Measurements from ENCODE around the gene MEIOSIN. TPM values are rescaled to one million over a fixed set of nuclear protein-coding genes. Genes with fewer than 3 reads are reported as not detected.

The MEIOSIN gene
- total RNA-seq, 2 donors from 2014 or later, result 0.78 to 0.90 TPM

DNA sequence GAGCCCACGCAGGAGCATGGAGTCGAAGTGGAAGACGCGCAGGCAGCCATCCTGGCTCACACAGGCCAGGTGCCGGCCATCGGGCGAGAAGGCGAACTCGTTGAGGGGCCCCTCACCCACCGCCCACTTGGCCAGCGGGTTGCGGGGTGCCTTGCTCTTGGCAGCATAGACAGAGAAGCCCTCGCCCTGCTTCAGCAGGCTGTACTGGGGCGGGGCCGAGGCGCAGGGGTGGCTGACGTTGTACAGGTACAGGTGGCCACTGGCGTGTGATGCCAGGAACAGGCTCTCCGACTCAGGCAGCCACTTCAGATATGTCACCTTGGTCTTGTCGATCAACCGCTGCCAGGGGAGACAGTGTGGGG lies 53.3 kb downstream of the MEIOSIN start:
- Histone ChIP-seq H3K4me3 (no peak overlapping the region), H3K27ac (peak overlapping the region; percentile 93 to 95), H3K27me3 (no peaks in the 10 kb centered on the region), H3K36me3 (peaks cover 45% of the 10 kb centered on the region), H3K4me1 (peaks cover 0 to 74% of the 10 kb centered on the region in 2 donors), H3K9me3 (no peaks in the 10 kb centered on the region)
- DNase-seq (ENCODE audit: low spot score), result no peak
- TF ChIP-seq, protein P1, sequence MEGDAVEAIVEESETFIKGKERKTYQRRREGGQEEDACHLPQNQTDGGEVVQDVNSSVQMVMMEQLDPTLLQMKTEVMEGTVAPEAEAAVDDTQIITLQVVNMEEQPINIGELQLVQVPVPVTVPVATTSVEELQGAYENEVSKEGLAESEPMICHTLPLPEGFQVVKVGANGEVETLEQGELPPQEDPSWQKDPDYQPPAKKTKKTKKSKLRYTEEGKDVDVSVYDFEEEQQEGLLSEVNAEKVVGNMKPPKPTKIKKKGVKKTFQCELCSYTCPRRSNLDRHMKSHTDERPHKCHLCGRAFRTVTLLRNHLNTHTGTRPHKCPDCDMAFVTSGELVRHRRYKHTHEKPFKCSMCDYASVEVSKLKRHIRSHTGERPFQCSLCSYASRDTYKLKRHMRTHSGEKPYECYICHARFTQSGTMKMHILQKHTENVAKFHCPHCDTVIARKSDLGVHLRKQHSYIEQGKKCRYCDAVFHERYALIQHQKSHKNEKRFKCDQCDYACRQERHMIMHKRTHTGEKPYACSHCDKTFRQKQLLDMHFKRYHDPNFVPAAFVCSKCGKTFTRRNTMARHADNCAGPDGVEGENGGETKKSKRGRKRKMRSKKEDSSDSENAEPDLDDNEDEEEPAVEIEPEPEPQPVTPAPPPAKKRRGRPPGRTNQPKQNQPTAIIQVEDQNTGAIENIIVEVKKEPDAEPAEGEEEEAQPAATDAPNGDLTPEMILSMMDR (IDR thresholded peaks at IDR 0.05), result no peak

DNA sequence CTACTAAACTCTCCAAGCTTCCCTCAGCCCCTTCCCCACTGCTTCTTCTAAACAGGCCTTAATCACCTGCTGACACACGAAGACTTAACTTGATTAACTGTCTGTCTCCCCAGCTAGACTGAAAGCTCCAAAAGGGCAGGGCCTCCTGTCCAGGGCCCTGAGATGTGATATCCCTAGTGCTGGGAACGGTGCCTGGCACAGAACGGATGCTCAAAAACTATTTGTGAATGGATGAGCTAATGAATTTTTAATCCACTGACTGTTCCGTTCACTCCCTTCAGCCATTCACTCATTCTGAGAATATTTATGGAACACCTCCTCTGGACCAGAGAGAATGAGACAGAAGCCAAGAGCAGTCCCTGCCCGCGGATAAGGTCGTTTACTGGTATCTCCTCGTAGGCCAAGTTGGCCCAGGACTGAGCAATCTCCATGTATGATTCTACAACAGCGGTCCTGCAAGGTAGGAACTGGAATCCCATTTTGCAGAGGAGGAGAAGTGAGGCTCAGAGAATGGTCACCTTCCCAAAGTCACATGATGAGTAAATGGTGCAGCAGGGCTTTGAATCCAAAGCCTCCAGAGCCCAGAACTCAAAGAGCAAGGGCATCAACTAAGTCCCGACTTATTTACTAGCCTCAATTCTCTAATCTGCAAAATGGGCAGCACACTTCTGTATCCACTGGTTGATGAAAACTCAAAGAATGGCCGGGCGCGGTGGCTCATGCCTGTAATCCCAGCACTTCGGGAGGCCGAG lies 56.0 kb downstream of the MEIOSIN start:
- DNase-seq (ENCODE audit: low spot score), result no peak
- no peaks in the 10 kb centered on the region for H3K9me3 ChIP-seq
- peaks cover 0 to 60% of the 10 kb centered on the region in 2 donors for H3K4me1 ChIP-seq
- TF ChIP-seq, protein P1 (IDR thresholded peaks at IDR 0.05), result no peak
- H3K36me3 ChIP-seq, result peaks cover 45% of the 10 kb centered on the region
- H3K27ac ChIP-seq, result peak overlapping the region in 1 of 2 donors; percentile 54
- H3K4me3 ChIP-seq, result no peak overlapping the region
- no peaks in the 10 kb centered on the region for H3K27me3 ChIP-seq

DNA sequence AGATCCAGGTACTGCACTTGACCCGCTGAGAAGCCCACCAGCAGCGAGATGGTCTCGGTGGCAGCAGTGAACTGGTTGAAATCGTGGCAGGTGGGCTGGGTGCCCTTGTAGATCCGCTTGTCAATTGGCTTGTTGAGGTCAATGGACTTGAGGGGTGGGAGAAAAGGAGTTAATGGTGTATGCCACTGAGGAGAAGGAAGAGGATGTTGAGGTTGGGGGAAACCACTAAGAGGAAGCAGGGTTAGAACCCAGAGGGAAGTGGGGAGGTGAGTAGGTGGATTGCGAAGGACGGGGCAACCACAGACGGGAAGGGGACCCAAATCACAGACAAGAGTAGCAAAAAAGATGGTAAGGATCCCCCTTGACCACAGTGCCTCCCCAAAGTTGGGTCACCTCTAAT lies 57.7 kb downstream of the MEIOSIN start:
- Histone ChIP-seq H3K4me1 (peaks cover 0 to 43% of the 10 kb centered on the region in 2 donors), H3K4me3 (no peak overlapping the region), H3K36me3 (peaks cover 34% of the 10 kb centered on the region), H3K27me3 (no peaks in the 10 kb centered on the region), H3K27ac (no peak overlapping the region), H3K9me3 (no peaks in the 10 kb centered on the region)
- DNase-seq (ENCODE audit: low spot score), result no peak
- TF ChIP-seq, protein P1 (IDR thresholded peaks at IDR 0.05), result no peak

DNA sequence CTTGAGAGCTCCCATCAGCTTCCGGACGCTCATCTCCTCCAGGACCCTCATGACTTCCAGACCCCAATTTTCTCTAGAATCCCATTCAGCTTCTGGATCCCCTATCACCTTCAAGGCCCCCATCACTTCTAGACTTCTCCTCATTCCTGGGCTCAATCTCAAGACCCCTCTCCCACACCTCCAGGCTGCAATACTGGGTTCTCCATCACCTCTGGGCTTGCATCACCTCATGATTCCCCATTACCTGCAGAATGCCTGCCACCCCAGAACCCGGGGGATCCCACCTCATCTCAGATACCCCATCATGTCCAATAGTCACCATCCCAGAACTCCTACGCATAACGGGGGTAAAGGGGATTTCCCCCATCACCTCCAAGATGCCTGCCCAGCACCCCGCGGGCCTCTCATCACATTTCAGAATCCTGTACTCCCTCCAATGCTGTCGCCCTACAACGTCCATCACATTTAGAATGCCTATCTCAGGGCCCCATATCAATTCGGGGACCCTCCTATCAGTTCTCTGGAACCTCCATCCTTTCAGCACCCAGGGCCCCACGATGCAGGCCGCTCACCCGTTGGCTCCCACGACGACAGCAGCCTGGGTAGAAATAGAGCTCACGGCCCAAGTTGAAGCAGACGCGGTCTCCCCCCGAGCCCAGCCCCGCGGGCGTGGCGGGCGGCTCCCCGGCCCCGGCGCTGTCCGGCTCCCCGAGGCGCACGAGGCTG lies 58.7 kb downstream of the MEIOSIN start:
- TF ChIP-seq, protein P1 (IDR thresholded peaks at IDR 0.05), result no peak
- Histone ChIP-seq H3K9me3 (no peaks in the 10 kb centered on the region), H3K4me3 (peak overlapping the region; percentile 69 to 79), H3K36me3 (peaks cover 24% of the 10 kb centered on the region), H3K4me1 (peaks cover 0 to 36% of the 10 kb centered on the region in 2 donors), H3K27ac (peak overlapping the region; percentile 71 to 72), H3K27me3 (no peaks in the 10 kb centered on the region)
- no peak for DNase-seq (ENCODE audit: low spot score)

DNA sequence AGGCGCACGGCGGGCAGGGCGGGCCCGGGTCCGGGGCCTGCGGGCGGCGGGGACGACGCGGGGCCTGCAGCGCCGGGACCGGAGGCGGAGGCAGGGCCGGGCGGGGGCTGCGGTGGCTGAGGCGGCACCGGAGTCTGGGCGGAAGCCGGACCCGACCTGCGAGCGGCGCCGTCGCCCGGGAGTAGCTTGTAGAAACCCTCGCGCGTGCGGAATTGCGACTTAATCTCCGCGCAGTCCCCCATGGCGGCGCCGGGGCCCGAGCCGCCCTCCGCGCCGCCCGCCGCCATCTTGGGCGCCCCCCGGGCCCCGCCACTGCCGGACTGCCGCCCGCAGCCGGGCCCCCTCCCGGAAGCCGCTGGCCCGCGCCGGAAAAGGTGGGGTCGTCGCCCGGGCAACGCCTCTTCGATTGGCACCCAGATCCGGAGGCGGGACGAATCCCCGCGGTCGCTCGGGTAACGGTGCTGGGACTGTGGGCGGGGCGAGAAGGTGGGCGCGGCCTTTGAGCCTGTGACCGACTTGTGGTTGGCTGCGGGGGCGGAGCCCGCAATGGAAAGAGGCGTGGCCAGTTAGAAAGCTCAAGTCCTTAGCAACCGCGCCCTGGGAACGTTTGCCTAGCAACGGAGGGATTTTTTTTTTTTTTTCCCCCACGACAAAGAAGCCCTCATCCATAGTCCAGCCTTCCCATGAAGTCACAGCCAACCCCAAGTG lies 59.4 kb downstream of the MEIOSIN start, which contains the start of gene DMWD:
Gene DMWD (minus strand): TSS at position 376 of the 708 bp plus-strand sequence. CDS start 89 bp downstream, at position 287.
- DNase-seq (ENCODE audit: low spot score), result peak; percentile 99
- H3K27ac ChIP-seq, result peak within 1 kb of the TSS; percentile 71 to 72
- H3K27me3 ChIP-seq, result no peaks in the 10 kb centered on the region
- TF ChIP-seq, protein P1 (IDR thresholded peaks at IDR 0.05), result no peak
- H3K9me3 ChIP-seq, result no peaks in the 10 kb centered on the region
- peaks cover 19% of the 10 kb centered on the region for H3K36me3 ChIP-seq
- peaks cover 0 to 36% of the 10 kb centered on the region in 2 donors for H3K4me1 ChIP-seq
- H3K4me3 ChIP-seq, result peak within 1 kb of the TSS; percentile 69 to 79
